ENCODE measurements around the gene ZMYM1.
"Not testable (repeated sequence)": the region's sequence is repeated elsewhere in the genome, so short reads cannot be mapped to it uniquely, and the experiment has no call there.

Gene ZMYM1

GRCh38 chr1:35143737-35144508 is 64.7 kb downstream of the ZMYM1 start:
- DNase-seq (ENCODE audit: low read depth) = no peak
- TF ChIP-seq, protein P1, sequence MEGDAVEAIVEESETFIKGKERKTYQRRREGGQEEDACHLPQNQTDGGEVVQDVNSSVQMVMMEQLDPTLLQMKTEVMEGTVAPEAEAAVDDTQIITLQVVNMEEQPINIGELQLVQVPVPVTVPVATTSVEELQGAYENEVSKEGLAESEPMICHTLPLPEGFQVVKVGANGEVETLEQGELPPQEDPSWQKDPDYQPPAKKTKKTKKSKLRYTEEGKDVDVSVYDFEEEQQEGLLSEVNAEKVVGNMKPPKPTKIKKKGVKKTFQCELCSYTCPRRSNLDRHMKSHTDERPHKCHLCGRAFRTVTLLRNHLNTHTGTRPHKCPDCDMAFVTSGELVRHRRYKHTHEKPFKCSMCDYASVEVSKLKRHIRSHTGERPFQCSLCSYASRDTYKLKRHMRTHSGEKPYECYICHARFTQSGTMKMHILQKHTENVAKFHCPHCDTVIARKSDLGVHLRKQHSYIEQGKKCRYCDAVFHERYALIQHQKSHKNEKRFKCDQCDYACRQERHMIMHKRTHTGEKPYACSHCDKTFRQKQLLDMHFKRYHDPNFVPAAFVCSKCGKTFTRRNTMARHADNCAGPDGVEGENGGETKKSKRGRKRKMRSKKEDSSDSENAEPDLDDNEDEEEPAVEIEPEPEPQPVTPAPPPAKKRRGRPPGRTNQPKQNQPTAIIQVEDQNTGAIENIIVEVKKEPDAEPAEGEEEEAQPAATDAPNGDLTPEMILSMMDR (IDR thresholded peaks at IDR 0.05; ENCODE audit: low read depth, low read length, missing control alignments) = no peak
- no peak overlapping the region for H3K4me3 ChIP-seq (ENCODE audit: low read depth, low read length)

- not testable (repeated sequence) for H3K4me3 ChIP-seq (ENCODE audit: low read depth, low read length); DNase-seq (ENCODE audit: low read depth)
Measured at GRCh38 chr1:35145892-35146549, 66.8 kb downstream of the ZMYM1 start.

- TF ChIP-seq, protein P1 (IDR thresholded peaks at IDR 0.05; ENCODE audit: low read depth, low read length, missing control alignments) = no peak
- DNase-seq (ENCODE audit: low read depth) = no peak
- no peak overlapping the region for H3K4me3 ChIP-seq (ENCODE audit: low read depth, low read length)
Measured at GRCh38 chr1:35151220-35151619, 72.0 kb downstream of the ZMYM1 start.

DNA sequence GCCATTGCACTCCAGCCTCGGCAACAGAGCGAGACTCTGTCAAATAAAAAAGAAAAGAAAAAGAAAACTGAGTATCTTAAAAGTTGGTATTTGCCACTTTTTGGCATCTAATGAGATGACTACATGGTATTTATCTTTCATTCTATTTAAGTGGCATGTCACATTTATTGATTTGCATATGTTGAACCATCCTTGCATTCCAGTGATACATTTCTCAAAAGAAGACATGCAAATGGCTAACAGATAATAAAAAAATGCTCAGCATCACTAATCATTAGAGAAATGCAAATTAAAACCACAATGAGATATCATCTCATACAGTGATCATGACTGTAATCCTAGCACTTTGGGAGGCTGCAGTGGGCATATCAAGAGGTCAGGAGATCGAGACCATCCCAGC is 85.7 kb downstream of the ZMYM1 start:
- TF ChIP-seq, protein P1 (IDR thresholded peaks at IDR 0.05; ENCODE audit: low read depth, low read length, missing control alignments) = no peak
- no peak overlapping the region for H3K4me3 ChIP-seq (ENCODE audit: low read depth, low read length)
- DNase-seq (ENCODE audit: low read depth) = no peak
